ENCODE measurements around the gene ZNF74. TPM values are rescaled to one million over a fixed set of nuclear protein-coding genes. Genes with fewer than 3 reads are reported as not detected.
A peak's percentile ranks its signal among the peaks of the same experiment; 100 is the strongest.

The ZNF74 gene
- total RNA-seq, 2 donors from 2014 or later, result 5.9 to 6.9 TPM

DNA sequence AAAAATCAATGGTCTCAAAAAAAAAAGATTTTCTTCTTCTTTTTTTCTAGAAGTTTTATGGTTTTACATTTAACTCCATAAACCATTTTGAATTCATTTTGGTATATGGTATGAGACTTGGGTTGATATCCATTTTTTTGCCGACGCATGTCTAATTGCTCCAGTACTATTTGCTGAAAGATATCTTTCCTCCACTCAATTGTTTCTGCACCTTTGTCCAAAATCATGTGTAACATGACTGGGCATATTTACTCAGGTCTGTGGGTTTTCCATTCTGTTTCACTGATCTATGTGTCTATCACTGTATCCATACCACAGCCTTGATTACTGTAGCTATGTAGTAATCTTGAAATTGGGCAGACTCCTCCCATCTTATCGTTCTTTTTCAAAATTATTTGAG, 59.3 kb downstream of the ZNF74 start:
- intact Hi-C loops (cut with DNase I), result loop anchor here in 1 of 2 donors (10.0 kb wide), 1 partner anchor 48 kb away; no protein-coding TSS in a partner anchor
- DNase-seq (ENCODE audit: low spot score), result no peak

DNA sequence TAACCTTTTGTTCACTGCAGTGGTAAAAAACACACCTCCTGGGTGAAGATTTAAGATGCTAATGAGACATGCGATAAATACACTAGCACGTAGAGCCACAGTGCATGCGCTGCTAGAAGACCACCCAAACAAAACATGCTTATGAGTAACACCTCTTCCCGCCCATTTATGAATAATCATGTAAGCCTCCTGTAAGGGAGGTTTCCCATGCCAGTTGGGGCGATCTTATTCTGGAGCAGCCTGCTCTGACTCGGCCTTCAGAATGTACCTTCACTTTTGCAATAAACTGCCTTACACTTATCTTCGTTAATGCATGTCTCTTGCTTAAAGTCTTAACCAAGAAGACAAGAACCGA, 61.7 kb downstream of the ZNF74 start:
- DNase-seq (ENCODE audit: low spot score), result peak; percentile 26
- intact Hi-C loops (cut with DNase I), result loop anchor here in 1 of 2 donors (2.0 to 10.0 kb wide), 2 partner anchors 35 to 51 kb away; no protein-coding TSS in a partner anchor

DNA sequence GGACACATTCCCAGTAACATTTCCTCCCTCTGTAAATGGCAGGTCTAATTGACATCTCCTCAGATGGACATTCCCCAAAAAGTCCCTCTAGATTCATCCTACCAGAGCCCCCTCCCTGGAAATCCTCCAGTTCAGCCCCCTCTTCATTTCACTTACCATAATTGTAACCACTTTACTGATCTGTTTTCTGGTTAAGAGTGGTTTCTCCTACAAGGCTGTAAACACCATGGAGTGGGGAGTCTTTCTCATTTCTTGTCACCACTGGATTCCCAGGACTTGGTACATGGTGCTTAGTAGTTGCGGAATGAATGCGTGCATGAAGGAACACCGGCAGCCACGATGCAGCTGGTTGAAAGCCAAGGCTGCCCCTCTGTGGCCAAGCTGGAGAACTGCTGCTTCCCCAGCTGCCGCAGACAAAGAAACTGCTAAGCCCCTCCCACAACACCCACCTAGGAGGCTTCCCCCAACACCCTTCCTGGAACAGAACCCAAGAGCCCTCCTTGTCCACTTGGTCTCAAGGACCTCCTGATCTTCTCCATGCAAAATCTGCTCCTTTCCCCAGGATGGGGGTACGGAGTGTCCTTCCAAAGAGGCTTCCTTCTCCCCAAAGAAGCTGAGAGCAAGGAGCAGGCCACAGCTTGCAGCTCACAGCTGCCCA, 62.2 kb downstream of the ZNF74 start:
- intact Hi-C loops (cut with DNase I), result loop anchor here in 1 of 2 donors (10.0 kb wide), 1 partner anchor 51 kb away; no protein-coding TSS in a partner anchor
- DNase-seq (ENCODE audit: low spot score), result peak; percentile 92

DNA sequence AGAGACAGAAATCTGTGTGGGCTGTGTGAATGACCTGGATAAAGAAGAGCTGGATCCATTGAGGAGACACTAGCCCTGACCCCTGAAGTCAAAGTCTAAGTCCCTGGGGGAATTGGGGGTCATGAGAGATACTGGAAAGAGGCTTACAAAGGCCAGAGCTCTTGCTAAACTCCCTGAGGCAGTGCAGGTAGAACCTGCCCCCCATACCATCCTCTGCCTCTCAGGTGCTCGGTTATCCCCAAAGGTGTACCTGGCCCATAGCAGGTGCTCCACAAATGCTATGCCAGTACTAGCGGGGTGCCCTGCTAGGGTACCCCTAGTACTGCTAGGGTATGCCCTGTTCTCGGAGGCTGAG, 62.7 kb downstream of the ZNF74 start:
- DNase-seq (ENCODE audit: low spot score), result no peak

DNA sequence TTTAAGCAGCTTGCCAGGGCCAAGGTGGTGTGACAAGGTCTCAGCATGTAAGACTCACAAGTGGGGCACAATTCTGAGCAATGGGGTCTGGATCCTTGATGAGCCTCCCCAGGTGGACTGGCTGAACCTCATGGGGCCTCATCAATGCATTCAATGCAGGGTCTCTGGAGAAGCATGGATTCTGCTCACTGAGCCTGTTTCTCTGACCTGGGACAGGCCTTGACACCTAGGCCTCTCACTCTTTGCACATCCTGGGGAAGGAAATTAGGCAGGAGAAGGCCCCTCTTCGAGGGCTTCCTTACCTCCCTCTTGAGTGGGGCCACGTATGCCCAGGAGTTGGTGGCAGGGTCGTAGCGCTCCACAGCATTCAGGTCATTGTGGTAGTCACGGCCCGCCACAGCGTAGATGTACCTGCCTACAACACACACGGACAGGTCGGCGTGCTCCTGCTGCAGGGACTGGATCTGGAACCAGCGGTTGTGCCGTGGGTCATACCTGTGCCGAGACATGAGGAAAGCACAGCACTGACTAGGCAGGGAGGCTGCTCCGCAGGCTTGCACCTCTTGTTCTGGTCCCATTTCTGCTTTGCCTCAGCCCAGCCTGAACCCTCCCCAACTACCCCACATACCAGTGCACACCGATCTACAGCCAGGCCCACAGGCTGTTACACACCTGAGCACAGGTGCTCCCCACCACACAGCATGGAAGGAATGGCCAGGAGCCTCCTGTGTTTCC, 63.7 kb downstream of the ZNF74 start:
- DNase-seq (ENCODE audit: low spot score), result peak; percentile 80
- intact Hi-C loops (cut with DNase I), result loop anchor here in 1 of 2 donors (10.0 kb wide), 1 partner anchor 53 kb away; no protein-coding TSS in a partner anchor

More for the DNA sequence above, 62.7 kb downstream of the ZNF74 start:
- intact Hi-C loops (cut with DNase I), result loop anchor here in 1 of 2 donors (10.0 kb wide), 1 partner anchor 52 kb away; no protein-coding TSS in a partner anchor

Other genes starting within 250 kb of the ZNF74 start
- 1 to 10 TPM in 1 of 2 donors, under 1 TPM in 1; 1.00 to 2.5 TPM for gene CCDC188, start 243.1 kb upstream of the ZNF74 start, total RNA-seq
- under 1 TPM; 0.19 to 0.76 TPM for gene RTN4R, start 125.8 kb upstream of the ZNF74 start, total RNA-seq
- gene DGCR6L, start 74.1 kb upstream of the ZNF74 start, total RNA-seq, result 10 to 100 TPM; 25.7 to 27.1 TPM
- gene SCARF2, start 43.7 kb downstream of the ZNF74 start, total RNA-seq, result 10 to 100 TPM; 18.6 to 26.7 TPM
- gene KLHL22, start 101.6 kb downstream of the ZNF74 start, total RNA-seq, result 10 to 100 TPM; 16.3 to 20.0 TPM
- 10 to 100 TPM; 75.9 to 80.5 TPM for gene MED15, start 113.5 kb downstream of the ZNF74 start, total RNA-seq